Activated T-helper 9 cell treated with anti-CD3 and anti-CD28 coated beads, Interleukin-2, amount 50 U/mL, for 16 hours (primary cell): ENCODE measurements around the gene CARD16.

Experiments used
- DNase-seq: peaks from one replicate; pipeline ENCODE4 v3.0.0-alpha.2; 2020; ENCODE audit warnings: low read depth

The CARD16 gene

GRCh38 chr11:104992781-104993180, 52.4 kb downstream of the CARD16 start:
- DNase-seq, result no peak

- no peak for DNase-seq
Measured at GRCh38 chr11:104991994-104992393, 53.1 kb downstream of the CARD16 start.
